HCT116 (cell line): ENCODE results near the gene PPFIA1. TPM values are rescaled to one million over a fixed set of nuclear protein-coding genes. Genes with fewer than 3 reads are reported as not detected.

Experiments
- ATAC-seq: fragments of 200-7000 bp; cut with Tn5 transposase; 2 replicates; pipeline ENCODE4 v1.9.1; 2020; ENCODE audit warnings: mild to moderate bottlenecking, moderate library complexity
- BruUV-seq: library from RNA; stranded (reverse); fragments of 400-500 nt; replicated peaks from 2 replicates; lab custom pipeline; 2021; lab: Mats Ljungman, UMichigan
- CTCF ChIA-PET: fragments of 300-600 bp; sonication (Branson Sonifier 250); formaldehyde crosslinking; loops from one replicate; lab custom pipeline; 2021; ENCODE audit warnings: antibody characterized with exemption; lab: Charles Lee
- POLR2A ChIA-PET: fragments of 300-600, 350-600 bp; sonication (Branson Sonifier 250); formaldehyde crosslinking; loops from one replicate; lab custom pipeline; 2021; ENCODE audit warnings: antibody characterized with exemption; lab: Charles Lee
- RAD21 ChIA-PET, 2 experiments: fragments of 300-600 bp; sonication (Branson Sonifier 250); formaldehyde crosslinking; loops; one replicate each; lab custom pipeline; 2023; ENCODE audit warnings: low total read pairs in 2 of 2; ENCODE audit not compliant: uncharacterized antibody in 2 of 2, unreplicated experiment in 2 of 2, low non-redundant PET in 1 of 2; lab: Charles Lee
- DNase-seq: peaks from one replicate; pipeline ENCODE4 v3.0.0-alpha.2; 2010; ENCODE audit warnings: low read depth, low spot score
- H2AFZ ChIP-seq: fragments of 200-600 bp; shearing (Covaris generic), sonication (generic); 2 replicates; pipeline ENCODE4 v1.6.1; 2017; ENCODE audit warnings: low read depth, mixed run types, mixed read lengths, antibody characterized with exemption, low read length; ENCODE audit not compliant: poor library complexity, severe bottlenecking
- H3K27ac ChIP-seq: 2 replicates; pipeline ENCODE4 v1.5.1; 2012; ENCODE audit warnings: low read depth, low read length
- H3K27me3 ChIP-seq: fragments of 200-600 bp; sonication (generic); 2 replicates; pipeline ENCODE4 v1.6.1; 2016; ENCODE audit warnings: mixed run types, low read length, mixed read lengths; ENCODE audit not compliant: insufficient read depth
- H3K36me3 ChIP-seq, 2 experiments: fragments of 200-500 bp in 1 of 2; fragments of 200-600 bp in 1 of 2; sonication (Bioruptor generic) in 1 of 2; sonication (generic) in 1 of 2; 2 replicates each; pipeline versions ENCODE4 v1.5.1 to v1.6.1; 2014 to 2016; ENCODE audit warnings: low read length in 2 of 2, inconsistent platforms in 1 of 2, mixed read lengths in 1 of 2, mixed run types in 1 of 2; ENCODE audit not compliant: insufficient read depth in 2 of 2, control insufficient read depth in 1 of 2
- H3K4me1 ChIP-seq, 2 experiments: fragments of 200-600 bp in 1 of 2; sonication (generic) in 1 of 2; 2 replicates each; pipeline versions ENCODE4 v1.5.1 to v1.6.1; 2012 to 2017; ENCODE audit warnings: low read length in 2 of 2, inconsistent platforms in 1 of 2, mild to moderate bottlenecking in 1 of 2, mixed read lengths in 1 of 2, mixed run types in 1 of 2, moderate library complexity in 1 of 2; ENCODE audit not compliant: insufficient read depth in 2 of 2, control insufficient read depth in 1 of 2
- H3K4me2 ChIP-seq: fragments of 200-600 bp; sonication (generic); 2 replicates; pipeline ENCODE4 v1.6.1; 2017; ENCODE audit warnings: mixed run types, low read length, mixed read lengths
- H3K4me3 ChIP-seq, 2 experiments: fragments of 200-600 bp in 1 of 2; sonication (generic) in 1 of 2; replicated peaks in 1 of 2; 2 replicates each; pipeline ENCODE4 v1.5.1; 2011 to 2016; ENCODE audit warnings: low read length in 2 of 2, control low read depth in 1 of 2, low read depth in 1 of 2, mild to moderate bottlenecking in 1 of 2, mixed read lengths in 1 of 2, mixed run types in 1 of 2
- H3K79me2 ChIP-seq: fragments of 200-600 bp; sonication (generic); 2 replicates; pipeline ENCODE4 v1.6.1; 2017; ENCODE audit warnings: mild to moderate bottlenecking, mixed run types, low read length, moderate library complexity, mixed read lengths; ENCODE audit not compliant: insufficient read depth
- H3K9ac ChIP-seq: fragments of 200-600 bp; sonication (generic); 2 replicates; pipeline ENCODE4 v1.6.1; 2016; ENCODE audit warnings: low read length, mixed read lengths
- H3K9me2 ChIP-seq: fragments of 200-600 bp; sonication (generic), shearing (Covaris generic); 2 replicates; pipeline ENCODE4 v1.6.1; 2017; ENCODE audit warnings: mixed run types, mild to moderate bottlenecking, moderate library complexity; ENCODE audit not compliant: insufficient read depth
- H3K9me3 ChIP-seq, 2 experiments: fragments of 200-500 bp in 1 of 2; fragments of 200-600 bp in 1 of 2; sonication (Bioruptor generic) in 1 of 2; sonication (generic) in 1 of 2; 2 replicates each; pipeline ENCODE4 v1.6.1; 2014 to 2017; ENCODE audit warnings: low read length in 2 of 2, mixed read lengths in 2 of 2, inconsistent platforms in 1 of 2, low read depth in 1 of 2, mild to moderate bottlenecking in 1 of 2, mixed run types in 1 of 2, moderate library complexity in 1 of 2; ENCODE audit not compliant: control insufficient read depth in 1 of 2, insufficient read depth in 1 of 2
- H4K20me1 ChIP-seq: fragments of 200-600 bp; sonication (generic), shearing (Covaris generic); 2 replicates; pipeline ENCODE4 v1.6.1; 2017; ENCODE audit warnings: mixed run types, mild to moderate bottlenecking, moderate library complexity; ENCODE audit not compliant: insufficient read depth
- ATF3 ChIP-seq: IDR thresholded peaks from 2 replicates; pipeline ENCODE4 v1.6.1; 2012
- ELF1 ChIP-seq: IDR thresholded peaks from 2 replicates; pipeline ENCODE4 v1.6.1; 2012; ENCODE audit warnings: low read depth, borderline replicate concordance
- EZH2phosphoT487 ChIP-seq: fragments of 200-600 bp; IDR thresholded peaks from 2 replicates; pipeline ENCODE4 v1.6.1; 2018; ENCODE audit warnings: antibody characterized with exemption, borderline replicate concordance
- FOSL1 ChIP-seq: IDR thresholded peaks from 2 replicates; pipeline ENCODE4 v1.6.1; 2012; ENCODE audit warnings: low read depth
- MAX ChIP-seq: IDR thresholded peaks from 2 replicates; pipeline ENCODE4 v1.6.1; 2012
- POLR2AphosphoS5 ChIP-seq: IDR thresholded peaks from 2 replicates; pipeline ENCODE4 v1.6.1; 2011; ENCODE audit warnings: mild to moderate bottlenecking, low read depth, low read length, moderate library complexity
- RAD21 ChIP-seq: IDR thresholded peaks from 2 replicates; pipeline ENCODE4 v1.6.1; 2012; ENCODE audit warnings: low read depth, mild to moderate bottlenecking
- SIN3A ChIP-seq: IDR thresholded peaks from 2 replicates; pipeline ENCODE4 v1.6.1; 2012; ENCODE audit warnings: low read depth
- SRF ChIP-seq: IDR thresholded peaks from 2 replicates; pipeline ENCODE4 v1.6.1; 2012; ENCODE audit warnings: low read depth
- TCF7L2 ChIP-seq: IDR thresholded peaks from 2 replicates; pipeline ENCODE4 v1.7.0; 2011; ENCODE audit warnings: borderline replicate concordance, inconsistent platforms; ENCODE audit not compliant: insufficient read depth, insufficient read length; ENCODE audit errors: extremely low read depth
- YY1 ChIP-seq: IDR thresholded peaks from 2 replicates; pipeline ENCODE4 v1.6.1; 2011; ENCODE audit warnings: low read length, low read depth, moderate library complexity, mild to moderate bottlenecking; ENCODE audit not compliant: insufficient replicate concordance; ENCODE audit errors: extremely low read depth
- ZBTB33 ChIP-seq: IDR thresholded peaks from 2 replicates; pipeline ENCODE4 v1.6.1; 2011; ENCODE audit warnings: mild to moderate bottlenecking, low read length, moderate library complexity; ENCODE audit not compliant: insufficient replicate concordance; ENCODE audit errors: extremely low read depth
- ZFX ChIP-seq: fragments of 450-650 bp; IDR thresholded peaks from 2 replicates; pipeline ENCODE4 v1.6.1; 2017
- ZNF274 ChIP-seq: fragments of 200-500 bp; sonication (Bioruptor generic); IDR thresholded peaks from 2 replicates; pipeline ENCODE4 v1.6.1; 2014; ENCODE audit warnings: mild to moderate bottlenecking, low read depth, low read length, inconsistent platforms
- intact Hi-C: fragments of 100-400 bp; cut with micrococcal nuclease; formaldehyde crosslinking; loops from 2 replicates; pipeline ENCODE4 v1.10.0; 2022
- total RNA-seq: library from RNA; stranded (reverse); gene quantifications from one replicate; pipeline ENCODE4 v1.2.1, GENCODE V29; 2021; ENCODE audit not compliant: unreplicated experiment

The PPFIA1 gene
- total RNA-seq, 1 experiment from 2014 or later = 48.6 TPM

GRCh38 chr11:70298243-70298915, 27.9 kb downstream of the PPFIA1 start:
- Histone ChIP-seq H3K4me3 (no peak overlapping the region), H3K9ac (no peak overlapping the region)
- TF ChIP-seq EZH2phosphoT487 (no peak), TCF7L2 (no peak), YY1 (no peak), ZNF274 (no peak), ELF1 (no peak), MAX (no peak), SRF (no peak), ZFX (no peak)
- TF ChIP-seq, all 23 proteins: peak for 0
- no TSS peak for BruUV-seq
- DNase-seq (no peak), ATAC-seq (no peak)
- Histone ChIP-seq H3K79me2 (peaks cover 55% of the 10 kb centered on the region), H3K9me2 (no peaks in the 10 kb centered on the region), H3K4me1 (no peaks in the 10 kb centered on the region), H3K27ac (no peak overlapping the region), H2AFZ (no peak overlapping the region), H3K36me3 (peaks cover 4 to 17% of the 10 kb centered on the region in 2 experiments; a peak in 3 of 4 replicates), H3K9me3 (no peaks in the 10 kb centered on the region), H3K27me3 (no peaks in the 10 kb centered on the region), H4K20me1 (peaks cover 3% of the 10 kb centered on the region; the same call in 1 of the 2 replicates), H3K4me2 (no peak overlapping the region)
- CTCF ChIA-PET = no interaction called here
- RAD21 ChIA-PET = no interaction called here
- intact Hi-C loops = no loop called here
- POLR2A ChIA-PET = no interaction called here

GRCh38 chr11:70299636-70300035, 29.1 kb downstream of the PPFIA1 start:
- ChIA-PET POLR2A (no interaction called here), CTCF (no interaction called here), RAD21 (no interaction called here)
- ATAC-seq (no peak), DNase-seq (no peak)
- H3K9me3 ChIP-seq = no peaks in the 10 kb centered on the region
- no peaks in the 10 kb centered on the region for H3K9me2 ChIP-seq
- H4K20me1 ChIP-seq = peaks cover 4% of the 10 kb centered on the region; the same call in 1 of the 2 replicates
- intact Hi-C loops = no loop called here
- H3K4me1 ChIP-seq = no peaks in the 10 kb centered on the region
- no peak overlapping the region for H3K4me2 ChIP-seq
- H2AFZ ChIP-seq = no peak overlapping the region
- no peak overlapping the region for H3K27ac ChIP-seq
- H3K79me2 ChIP-seq = peaks cover 55% of the 10 kb centered on the region
- no peak overlapping the region for H3K9ac ChIP-seq
- H3K4me3 ChIP-seq = no peak overlapping the region
- H3K27me3 ChIP-seq = no peaks in the 10 kb centered on the region
- BruUV-seq = no TSS peak
- H3K36me3 ChIP-seq = peaks cover 4 to 9% of the 10 kb centered on the region in 2 experiments; a peak in 2 of 4 replicates
- TF ChIP-seq POLR2AphosphoS5 = no peak
- no peak for TF ChIP-seq ATF3
- no peak for TF ChIP-seq ELF1
- no peak for TF ChIP-seq RAD21
- TF ChIP-seq ZFX = no peak
- TF ChIP-seq SIN3A = no peak
- no peak for TF ChIP-seq EZH2phosphoT487
- TF ChIP-seq ZBTB33 = no peak
- TF ChIP-seq FOSL1 = no peak
- no peak for TF ChIP-seq MAX
